Cerebellar nuclear complex (tissue), 1 donor: ENCODE results near the gene SEMA4C.

Experiments used
- DNase-seq, 2 experiments: peaks; one replicate each; lab custom pipeline; 2025; lab: John Stamatoyannopoulos, UW

The SEMA4C gene

DNA sequence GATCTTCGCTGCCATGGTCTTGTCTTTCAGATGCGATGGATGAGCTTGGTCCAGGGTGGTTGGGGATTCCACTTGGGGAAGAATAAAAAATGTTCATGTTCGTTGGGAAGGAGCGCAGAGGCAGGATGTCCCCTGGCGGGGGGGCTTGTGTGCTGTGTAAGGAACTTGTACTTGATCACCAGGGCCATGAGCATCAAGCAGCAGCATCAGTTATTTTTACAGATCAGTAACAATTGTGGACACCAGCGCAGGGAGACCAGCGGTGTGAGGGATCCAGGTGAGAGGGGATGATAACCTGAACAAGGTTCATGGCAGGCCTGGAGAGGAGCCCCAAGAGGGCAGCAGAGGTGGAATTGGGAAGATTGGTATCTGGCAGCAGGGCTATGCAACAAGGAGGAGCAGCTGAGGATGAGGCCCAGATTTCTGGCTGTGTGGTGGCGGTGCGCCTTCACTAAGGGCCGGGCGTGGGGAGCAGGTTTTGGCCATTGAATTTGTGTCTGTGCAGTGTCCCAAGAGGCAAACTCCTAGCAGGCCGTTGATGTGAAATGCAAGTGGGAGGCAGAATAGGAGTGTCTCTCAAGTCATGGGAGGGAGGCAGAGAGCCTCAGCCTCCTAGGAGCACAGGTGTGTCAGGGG is 49.9 kb downstream of the SEMA4C start:
- no peak for DNase-seq

DNA sequence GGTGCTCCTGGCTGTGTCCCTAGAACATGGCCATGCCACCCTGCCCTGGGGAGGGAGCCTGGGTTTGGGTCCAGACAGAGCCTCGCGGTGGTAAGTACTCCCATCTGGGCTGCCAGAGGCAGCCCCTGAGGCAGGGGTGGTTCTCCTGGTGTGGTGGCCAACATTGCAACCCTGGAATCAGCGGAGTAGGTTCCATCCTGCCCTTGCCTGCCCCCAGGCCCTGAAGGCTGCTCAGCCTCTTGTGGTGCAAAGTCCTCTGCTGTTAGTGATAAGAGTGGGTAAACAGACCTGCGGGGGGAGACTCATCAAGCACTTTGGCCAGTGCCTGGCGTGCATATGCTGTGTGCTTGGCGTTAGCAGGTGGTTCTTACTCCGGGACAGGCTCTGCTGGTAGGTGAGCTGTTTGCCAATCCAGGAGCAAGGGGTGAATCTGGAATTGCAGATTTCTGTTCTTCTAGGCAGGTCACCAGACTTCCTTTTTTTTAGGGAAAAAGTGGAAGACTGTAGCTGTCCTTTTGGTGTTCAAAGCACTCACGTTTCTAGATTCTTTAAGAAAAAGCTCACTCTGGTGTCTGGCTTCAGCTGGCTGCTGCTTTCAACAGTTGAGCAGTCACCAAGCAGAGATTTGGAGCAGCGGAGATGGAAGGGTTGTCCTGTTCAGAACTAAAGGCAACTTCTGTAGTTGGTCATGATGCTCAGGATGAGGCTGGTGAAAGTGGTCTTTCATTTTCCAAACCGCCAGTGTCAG is 50.6 kb downstream of the SEMA4C start:
- DNase-seq: peak; percentile 68 to 83

DNA sequence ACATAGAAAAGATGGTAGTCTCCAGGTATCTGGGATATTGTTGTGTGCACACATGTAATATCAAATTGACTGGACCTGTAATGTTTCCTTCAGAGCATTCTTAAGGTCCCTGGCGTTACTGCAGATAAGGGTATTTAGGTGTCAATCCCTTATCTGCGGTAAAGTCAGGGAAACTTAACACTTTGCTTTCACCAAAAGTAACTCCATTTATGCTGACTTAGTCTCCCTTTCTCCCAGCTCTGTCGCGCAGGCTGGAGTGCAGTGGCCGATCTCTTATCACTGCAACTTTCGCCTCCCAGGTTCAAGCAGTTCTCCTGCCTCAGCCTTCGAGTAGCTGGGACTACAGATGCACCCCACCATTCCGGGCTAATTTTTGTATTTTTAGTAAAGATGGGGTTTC is 52.0 kb downstream of the SEMA4C start:
- DNase-seq: no peak

DNA sequence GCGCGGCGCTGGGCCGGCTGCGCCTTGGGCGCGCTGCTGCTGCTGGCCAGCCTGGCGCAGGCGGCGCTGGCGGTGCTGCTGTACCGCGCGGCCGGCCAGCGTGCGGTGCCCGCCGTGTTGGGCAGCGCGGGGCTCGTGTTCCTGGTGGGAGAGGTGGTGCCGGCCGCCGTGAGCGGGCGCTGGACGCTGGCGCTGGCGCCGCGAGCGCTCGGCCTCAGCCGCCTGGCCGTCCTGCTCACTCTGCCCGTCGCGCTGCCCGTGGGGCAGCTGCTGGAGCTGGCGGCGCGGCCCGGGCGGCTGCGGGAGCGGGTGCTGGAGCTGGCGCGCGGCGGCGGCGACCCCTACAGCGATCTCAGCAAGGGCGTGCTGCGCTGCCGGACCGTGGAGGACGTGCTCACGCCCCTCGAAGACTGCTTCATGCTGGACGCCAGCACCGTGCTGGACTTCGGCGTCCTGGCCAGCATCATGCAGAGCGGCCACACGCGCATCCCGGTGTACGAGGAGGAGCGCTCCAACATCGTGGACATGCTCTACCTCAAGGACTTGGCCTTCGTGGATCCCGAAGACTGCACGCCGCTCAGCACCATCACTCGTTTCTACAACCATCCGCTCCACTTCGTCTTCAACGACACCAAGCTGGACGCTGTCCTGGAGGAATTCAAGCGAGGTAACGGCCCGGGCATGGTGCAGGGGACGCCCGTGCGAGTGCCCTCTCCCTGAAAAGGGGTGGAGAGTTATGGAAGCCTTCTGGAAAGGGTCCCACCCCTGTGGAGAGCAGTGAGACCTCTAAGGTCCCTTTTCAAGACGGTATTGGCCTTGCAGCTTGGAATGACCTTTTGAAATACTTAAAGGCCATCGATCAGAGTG is 52.8 kb downstream of the SEMA4C start:
- no peak for DNase-seq

DNA sequence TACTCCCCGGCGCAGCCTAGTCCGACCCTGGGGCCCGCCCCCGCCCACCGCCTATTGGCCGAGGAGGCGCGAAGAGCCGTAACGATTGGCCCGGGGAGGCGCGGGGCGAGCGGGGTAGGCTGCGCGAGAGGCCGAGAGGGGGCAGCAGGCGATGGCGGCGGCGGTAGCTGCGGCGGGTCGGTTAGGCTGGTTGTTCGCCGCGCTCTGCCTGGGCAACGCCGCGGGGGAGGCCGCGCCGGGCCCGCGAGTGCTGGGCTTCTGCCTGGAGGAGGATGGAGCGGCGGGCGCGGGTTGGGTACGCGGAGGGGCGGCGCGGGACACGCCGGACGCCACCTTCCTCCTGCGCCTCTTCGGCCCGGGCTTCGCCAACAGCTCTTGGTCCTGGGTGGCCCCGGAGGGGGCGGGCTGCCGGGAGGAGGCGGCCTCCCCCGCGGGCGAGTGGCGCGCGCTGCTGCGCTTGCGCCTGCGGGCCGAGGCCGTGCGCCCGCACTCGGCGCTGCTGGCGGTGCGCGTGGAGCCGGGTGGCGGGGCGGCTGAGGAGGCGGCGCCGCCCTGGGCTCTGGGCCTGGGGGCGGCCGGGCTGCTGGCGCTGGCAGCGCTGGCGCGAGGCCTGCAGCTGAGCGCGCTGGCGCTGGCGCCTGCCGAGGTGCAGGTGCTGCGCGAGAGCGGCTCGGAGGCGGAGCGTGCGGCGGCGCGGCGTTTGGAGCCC is 53.6 kb downstream of the SEMA4C start, which contains the start of gene CNNM3:
Gene CNNM3 (plus strand): TSS at position 142 of the 709 bp plus-strand sequence. CDS start 10 bp downstream, at position 152.
- peak; percentile 45 to 74 for DNase-seq

DNA sequence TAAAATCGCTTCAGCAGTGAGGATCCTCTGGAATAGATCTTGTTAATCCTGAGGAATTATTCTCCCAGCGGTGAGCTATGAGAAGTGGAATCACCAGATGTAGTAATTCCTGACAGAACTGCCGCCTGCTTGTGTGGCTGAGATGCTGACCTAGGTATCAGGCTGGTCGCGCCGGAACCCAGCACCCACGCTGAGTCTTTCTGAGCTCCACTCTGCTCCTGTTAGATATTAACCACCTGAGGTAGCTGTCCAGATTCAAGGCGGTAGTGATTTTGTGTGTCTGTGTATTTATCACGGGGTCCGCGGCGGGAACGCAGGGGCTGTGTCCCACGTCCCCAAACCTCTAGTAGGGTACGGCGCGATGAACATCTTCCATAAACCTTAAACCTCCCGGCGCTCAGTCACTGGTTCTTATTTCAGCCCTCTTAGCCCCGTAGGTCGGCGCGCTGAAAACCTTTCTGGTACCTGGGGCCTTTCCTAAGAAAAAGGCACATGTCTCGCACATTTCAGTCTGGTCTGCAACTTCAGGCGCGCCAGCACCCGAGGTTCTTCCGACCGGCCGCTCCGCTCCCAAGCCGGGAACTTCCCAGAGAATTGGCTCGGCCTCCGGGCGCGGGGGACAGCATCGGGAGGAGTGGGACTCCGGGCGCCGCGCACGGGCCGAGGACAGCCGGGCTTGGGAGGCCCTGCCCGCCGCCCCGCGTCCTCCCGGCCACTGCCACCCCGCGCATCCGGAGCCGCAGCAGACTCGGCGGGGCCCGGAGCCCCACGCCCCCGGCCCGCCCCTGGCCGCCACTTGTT is 54.4 kb downstream of the SEMA4C start:
- no peak for DNase-seq

DNA sequence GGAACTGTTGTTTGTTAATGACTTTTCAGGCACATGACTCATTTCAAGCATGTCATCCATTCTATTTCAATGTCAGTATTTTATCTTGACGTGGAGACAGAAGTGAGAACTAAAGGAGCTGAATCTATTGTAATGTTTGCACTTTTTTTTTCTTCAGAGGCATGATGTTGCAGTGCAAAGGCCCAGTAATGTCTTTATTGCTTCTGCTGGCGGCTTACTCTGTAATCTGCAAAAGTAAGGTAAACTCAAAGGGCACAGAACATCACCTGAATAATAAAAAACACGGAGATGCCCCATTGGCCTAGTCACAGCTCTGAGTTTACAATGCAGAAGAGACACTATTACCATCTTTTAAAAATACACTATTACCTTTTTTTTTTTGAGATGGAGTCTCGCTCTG is 56.2 kb downstream of the SEMA4C start:
- no peak for DNase-seq

DNA sequence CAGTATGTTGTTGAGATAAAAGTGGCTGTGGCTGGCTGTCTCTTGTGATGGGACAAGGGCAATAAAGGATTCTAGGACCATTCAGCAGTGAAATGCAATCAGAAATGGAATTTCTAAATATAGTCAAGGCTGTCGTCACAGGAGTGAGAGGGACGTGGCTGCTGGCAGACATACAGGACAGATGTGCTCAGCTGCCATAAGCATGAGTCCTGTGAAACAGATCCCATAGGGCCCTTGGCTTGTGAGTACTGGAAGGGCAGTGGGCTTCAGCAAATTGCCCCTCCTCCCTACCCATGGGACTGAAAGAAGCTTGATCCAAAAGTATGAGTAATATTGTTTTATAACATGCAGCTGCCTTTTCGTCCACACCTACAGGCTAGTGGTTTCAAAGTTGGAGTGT is 58.0 kb downstream of the SEMA4C start:
- DNase-seq: no peak

DNA sequence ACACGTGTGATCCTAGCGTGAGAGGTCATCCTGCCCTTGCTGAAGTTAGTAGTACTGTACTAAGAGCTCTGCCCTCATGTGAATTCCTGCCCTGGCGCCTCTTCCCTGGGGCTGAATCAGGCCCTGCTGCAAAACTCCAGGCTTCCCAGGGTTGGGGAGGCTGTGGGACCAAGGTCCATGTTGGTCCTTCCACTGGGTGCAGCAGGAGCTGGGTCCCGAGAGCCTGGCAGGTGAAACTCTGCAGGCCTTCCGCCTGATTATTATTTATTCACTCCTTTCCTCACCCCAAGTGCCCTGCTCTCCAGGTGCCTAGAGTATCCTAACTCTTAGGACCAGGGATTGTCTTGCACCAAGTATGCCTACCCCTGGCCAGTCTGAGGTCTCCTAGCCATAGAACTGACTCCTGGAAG is 59.1 kb downstream of the SEMA4C start:
- no peak for DNase-seq

DNA sequence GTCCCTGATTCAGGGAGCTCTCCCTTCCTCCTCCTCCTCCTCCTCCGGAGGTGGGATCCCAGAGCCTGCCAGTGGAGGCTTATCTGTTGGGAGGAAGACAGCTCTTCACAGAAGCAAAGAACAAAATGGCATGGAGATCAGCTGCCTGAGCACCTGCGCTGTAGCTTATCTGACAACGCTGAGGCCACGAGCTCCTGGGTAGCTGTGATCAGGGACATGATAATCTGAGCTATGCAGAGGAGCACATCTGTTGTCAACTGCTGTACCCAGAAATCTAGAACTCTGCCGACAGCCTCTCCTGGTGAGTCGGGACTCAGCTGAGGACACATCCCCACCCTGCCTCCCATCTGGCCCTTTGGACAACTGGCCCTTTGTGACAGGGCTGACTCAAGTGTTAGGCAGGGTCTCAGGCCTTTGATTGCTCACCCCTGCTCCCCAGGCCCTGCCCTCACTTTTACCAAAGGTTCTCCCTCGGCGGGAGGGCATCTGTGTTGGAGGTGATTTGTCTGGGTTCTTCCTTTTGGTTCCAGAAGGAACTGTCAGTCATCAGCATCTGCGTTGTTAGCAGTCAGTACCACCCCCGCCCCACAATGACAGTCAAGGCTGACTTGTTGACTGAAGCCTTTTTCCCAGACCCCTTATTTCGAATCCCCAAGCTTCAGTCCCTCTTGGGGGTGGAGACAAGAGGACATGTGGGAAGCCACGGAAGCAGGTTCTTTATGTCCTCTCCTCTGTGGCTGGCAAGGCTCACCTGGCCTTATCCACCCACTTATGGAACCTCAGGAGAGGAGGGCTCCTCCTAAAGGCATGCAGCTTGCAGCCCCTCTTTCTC is 59.7 kb downstream of the SEMA4C start:
- DNase-seq: no peak
